ENCODE data around the gene PPIL1.
"Not testable (repeated sequence)": the region's sequence is repeated elsewhere in the genome, so short reads cannot be mapped to it uniquely, and the experiment has no call there.

Gene PPIL1

GRCh38 chr6:36874443-36875249 is at the start of gene PPIL1:
Gene PPIL1, minus strand, starts transcription at chr6:36874803. Its CDS starts 31 bp downstream, at chr6:36874772.
- peak; percentile 56 to 61 for DNase-seq (ENCODE audit: low read depth in 2 of 2, low spot score in 1 of 2)

- no peak for DNase-seq (ENCODE audit: low read depth in 2 of 2, low spot score in 1 of 2)
Observed at GRCh38 chr6:36924131-36924530, 49.5 kb upstream of the PPIL1 start.

DNA sequence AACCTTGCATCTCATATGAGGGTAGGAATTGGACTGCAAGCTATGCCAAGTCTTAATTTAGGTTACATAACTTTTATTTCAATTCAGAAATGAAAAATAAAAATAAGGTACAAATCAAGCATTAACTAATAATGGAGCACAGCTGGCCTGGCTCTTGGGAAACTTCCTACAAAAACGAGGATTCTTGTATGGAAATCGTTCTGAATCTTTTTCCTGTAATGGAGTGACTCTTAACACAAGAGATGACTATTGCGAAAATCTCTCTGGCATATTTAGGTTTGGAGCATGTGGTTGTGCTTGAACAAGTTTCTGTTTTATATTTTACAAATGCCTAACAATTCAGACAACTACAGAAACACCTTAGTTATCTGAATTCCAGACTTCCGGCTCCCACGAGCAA is 45.9 kb upstream of the PPIL1 start:
- DNase-seq (ENCODE audit: low read depth in 2 of 2, low spot score in 1 of 2): no peak

DNA sequence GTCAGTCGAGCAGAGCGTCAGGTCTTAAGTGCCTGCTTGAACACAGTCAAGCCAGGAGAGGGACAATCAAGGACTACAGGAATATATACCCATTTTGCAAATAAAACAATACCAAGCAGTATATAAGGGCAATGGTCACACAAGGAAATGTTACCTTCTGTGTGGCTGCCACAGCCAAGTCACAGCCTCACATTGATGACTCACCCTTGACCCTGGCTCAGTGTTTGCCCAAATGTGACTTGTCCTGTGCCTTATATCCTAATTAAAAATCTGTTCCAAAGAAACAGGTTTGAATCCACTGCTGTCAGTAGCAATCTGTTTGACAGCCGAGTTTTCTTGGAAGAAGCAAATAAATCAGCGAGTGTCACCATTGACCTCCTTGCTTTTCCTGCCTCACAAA is 45.4 kb upstream of the PPIL1 start:
- DNase-seq (ENCODE audit: low read depth in 2 of 2, low spot score in 1 of 2): no peak

GRCh38 chr6:36917541-36918193 is 43.1 kb upstream of the PPIL1 start:
- no peak for DNase-seq (ENCODE audit: low read depth in 2 of 2, low spot score in 1 of 2)

GRCh38 chr6:36916126-36916525 is 41.5 kb upstream of the PPIL1 start:
- DNase-seq (ENCODE audit: low read depth in 2 of 2, low spot score in 1 of 2): no peak

DNA sequence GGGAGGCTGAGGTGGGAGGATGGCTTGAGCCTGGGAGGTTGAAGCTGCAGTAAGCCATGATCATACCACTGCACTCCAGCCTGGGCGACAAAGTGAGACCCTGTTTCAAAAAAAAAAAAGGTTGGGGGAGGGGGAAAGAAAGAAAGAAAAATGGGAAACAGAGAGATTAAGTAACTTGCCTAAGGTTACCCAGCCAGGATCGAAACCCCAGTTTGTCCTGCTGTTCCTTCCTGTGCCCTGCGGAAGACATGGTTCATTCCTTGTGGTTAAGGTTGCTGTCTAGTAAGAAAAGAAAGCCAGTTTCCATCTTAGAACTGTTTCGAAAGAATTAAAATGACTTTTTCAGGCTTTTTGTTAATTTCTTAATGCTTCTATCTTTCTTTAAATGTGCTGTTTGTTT is 41.0 kb upstream of the PPIL1 start:
- no peak for DNase-seq (ENCODE audit: low read depth in 2 of 2, low spot score in 1 of 2)

DNA sequence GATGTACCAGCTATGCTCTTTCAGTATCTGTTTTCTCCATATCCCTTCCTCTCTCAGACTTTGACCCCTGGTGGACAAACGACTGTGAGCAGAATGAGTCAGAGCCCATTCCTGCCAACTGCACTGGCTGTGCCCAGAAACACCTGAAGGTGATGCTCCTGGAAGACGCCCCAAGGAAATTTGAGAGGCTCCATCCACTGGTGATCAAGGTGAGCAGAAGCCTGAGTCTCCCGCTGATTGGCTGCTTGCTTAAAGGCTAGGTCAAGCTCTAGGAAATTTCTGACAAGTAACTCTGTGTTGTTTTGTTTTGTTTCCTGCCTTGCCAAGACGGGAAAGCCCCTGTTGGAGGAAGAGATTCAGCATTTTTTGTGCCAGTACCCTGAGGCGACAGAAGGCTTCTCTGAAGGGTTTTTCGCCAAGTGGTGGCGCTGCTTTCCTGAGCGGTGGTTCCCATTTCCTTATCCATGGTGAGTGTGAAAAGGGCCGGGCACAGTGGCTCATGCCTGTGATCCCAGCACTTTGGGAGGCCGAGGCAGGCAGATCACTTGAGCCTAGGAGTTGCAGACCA is 39.7 kb upstream of the PPIL1 start:
- no peak for DNase-seq (ENCODE audit: low read depth in 2 of 2, low spot score in 1 of 2)

DNA sequence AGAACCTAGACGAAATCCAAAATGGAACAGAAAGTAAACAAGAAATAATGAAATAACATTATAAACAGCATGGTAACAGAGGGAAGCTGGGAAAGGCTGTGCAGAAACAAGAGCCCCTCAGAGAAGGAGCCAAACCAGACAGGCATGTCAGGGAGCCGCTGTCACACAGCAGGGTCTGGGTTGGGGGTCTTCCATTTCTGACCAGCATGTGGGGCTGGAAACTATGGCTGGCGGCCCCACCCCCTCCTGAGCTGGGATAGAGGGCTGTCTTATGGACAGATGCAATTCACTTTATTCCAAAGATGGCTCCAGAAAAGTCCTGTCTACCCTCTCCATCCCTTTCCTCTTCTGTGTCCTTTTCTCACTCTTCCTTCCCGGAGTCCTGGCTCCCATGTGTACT is 38.5 kb upstream of the PPIL1 start:
- DNase-seq (ENCODE audit: low read depth in 2 of 2, low spot score in 1 of 2): no peak

- DNase-seq (ENCODE audit: low read depth in 2 of 2, low spot score in 1 of 2): peak in 1 of 2 donors; percentile 17
Observed at GRCh38 chr6:36912586-36912985, 38.0 kb upstream of the PPIL1 start.

DNA sequence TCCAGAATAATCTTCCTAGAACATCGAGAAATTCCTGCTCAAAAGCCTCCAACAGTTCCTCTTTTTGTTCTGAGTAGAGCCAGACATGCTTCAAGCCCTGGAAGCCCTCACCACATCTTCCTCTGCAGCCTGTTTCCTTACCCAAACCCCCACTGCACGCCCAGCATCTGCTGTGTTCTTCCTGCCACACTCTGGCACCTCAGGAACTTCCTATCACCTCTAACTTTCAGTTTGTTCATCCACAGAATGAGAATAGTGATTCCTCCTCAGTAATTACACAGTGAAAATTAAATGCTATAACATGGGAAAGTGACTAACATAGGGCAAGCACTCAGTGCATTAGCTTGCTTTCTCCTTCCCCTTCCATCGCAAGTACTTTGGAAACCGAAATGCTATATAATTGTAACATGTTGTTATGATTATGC is 37.4 kb upstream of the PPIL1 start:
- no peak for DNase-seq (ENCODE audit: low read depth in 2 of 2, low spot score in 1 of 2)

DNA sequence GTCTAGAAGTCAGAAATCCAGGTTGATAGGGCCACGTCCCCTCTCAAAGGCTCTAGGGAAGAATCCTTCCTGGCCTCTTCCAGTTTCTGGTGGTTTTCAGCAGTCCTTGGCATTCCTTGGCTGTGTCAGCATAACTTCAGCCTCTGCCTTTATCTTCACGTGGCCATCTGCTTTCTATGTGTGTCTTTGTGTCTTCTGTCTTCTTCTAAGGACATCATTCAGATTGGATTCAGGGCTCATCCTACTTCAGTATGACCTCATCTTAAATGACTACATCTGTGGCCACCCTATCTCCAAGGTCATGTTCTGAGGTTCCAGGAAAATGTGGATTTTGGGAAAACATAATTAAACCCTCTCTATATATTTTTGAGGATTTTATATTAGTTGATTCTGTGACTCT is 34.1 kb upstream of the PPIL1 start:
- no peak for DNase-seq (ENCODE audit: low read depth in 2 of 2, low spot score in 1 of 2)

GRCh38 chr6:36907781-36908180 is 33.2 kb upstream of the PPIL1 start:
- no peak for DNase-seq (ENCODE audit: low read depth in 2 of 2, low spot score in 1 of 2)

- no peak for DNase-seq (ENCODE audit: low read depth in 2 of 2, low spot score in 1 of 2)
Observed at GRCh38 chr6:36906539-36907325, 32.1 kb upstream of the PPIL1 start.

DNA sequence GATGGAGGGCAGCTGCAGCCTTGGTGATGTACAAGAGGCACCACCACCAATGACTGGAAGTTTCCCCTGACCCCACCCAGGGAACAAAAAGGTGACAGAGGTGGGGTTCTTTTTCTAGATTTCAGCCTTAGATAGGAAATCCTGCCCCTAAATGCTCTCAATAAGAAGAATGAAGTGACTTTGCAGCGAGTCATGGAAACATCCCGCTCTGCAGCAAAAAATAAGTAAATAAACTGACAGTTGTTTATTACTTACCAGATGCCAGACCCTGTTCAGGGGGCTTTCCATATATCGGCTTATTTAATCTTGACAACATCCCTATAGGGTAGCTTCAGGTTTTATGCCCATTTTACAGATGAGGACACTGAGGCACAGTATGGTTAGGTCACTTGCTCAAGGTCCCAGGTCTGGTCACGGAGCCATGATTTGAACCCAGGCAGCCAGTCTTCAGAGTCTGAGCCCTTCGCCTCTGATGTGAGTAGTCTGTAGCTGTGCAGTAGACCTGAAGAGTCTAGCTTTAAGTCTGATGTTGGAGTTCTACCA is 30.3 kb upstream of the PPIL1 start:
- DNase-seq (ENCODE audit: low read depth in 2 of 2, low spot score in 1 of 2): no peak

GRCh38 chr6:36904114-36904513 is 29.5 kb upstream of the PPIL1 start:
- no peak for DNase-seq (ENCODE audit: low read depth in 2 of 2, low spot score in 1 of 2)

GRCh38 chr6:36897609-36898008 is 23.0 kb upstream of the PPIL1 start:
- no peak for DNase-seq (ENCODE audit: low read depth in 2 of 2, low spot score in 1 of 2)

GRCh38 chr6:36893976-36894932 is 19.7 kb upstream of the PPIL1 start:
- no peak for DNase-seq (ENCODE audit: low read depth in 2 of 2, low spot score in 1 of 2)

DNA sequence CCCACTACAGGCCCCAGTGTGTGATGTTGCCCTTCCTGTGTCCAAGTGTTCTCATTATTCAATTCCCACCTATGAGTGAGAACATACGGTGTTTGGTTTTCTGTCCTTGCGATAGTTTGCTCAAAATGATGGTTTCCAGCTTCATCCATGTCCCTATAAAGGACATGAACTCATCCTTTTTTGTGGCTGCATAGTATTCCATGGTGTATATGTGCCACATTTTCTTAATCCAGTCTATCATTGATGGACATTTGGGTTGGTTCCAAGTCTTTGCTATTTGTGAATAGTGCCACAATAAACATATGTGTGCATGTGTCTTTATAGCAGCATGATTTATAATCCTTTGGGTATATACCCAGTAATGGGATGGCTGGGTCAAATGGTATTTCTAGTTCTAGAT is 16.6 kb upstream of the PPIL1 start:
- not testable (repeated sequence) for DNase-seq (ENCODE audit: low read depth in 2 of 2, low spot score in 1 of 2)

GRCh38 chr6:36890112-36890663 is 15.6 kb upstream of the PPIL1 start:
- no peak for DNase-seq (ENCODE audit: low read depth in 2 of 2, low spot score in 1 of 2)

Measured in stimulated activated CD8-positive, alpha-beta memory T cell treated with anti-CD3 and anti-CD28 coated beads, Interleukin-4, amount 100 ng/mL, for 4 hours (primary cell).